GM12878 (cell line): ENCODE measurements around the gene USP5. TPM values are rescaled to one million over a fixed set of nuclear protein-coding genes. Genes with fewer than 3 reads are reported as not detected.

ENCODE experiments used
- ATAC-seq: fragments of 200-7000 bp; cut with Tn5 transposase; 3 replicates; pipeline ENCODE4 v1.9.1; 2020; ENCODE audit warnings: mild to moderate bottlenecking, moderate library complexity
- BruUV-seq: library from RNA; stranded (reverse); fragments of 400-500 nt; replicated peaks from 2 replicates; lab custom pipeline; 2021; lab: Mats Ljungman, UMichigan
- CTCF ChIA-PET: fragments of 300-600 bp; sonication (Branson Sonifier 250); formaldehyde crosslinking; extraction: SDS; loops from one replicate; lab custom pipeline; 2021; ENCODE audit warnings: inconsistent platforms; lab: Yijun Ruan, JAX
- POLR2A ChIA-PET: fragments of 350-600 bp; formaldehyde crosslinking; extraction: SDS; loops from one replicate; lab custom pipeline; 2021; ENCODE audit warnings: inconsistent platforms; lab: Charles Lee
- RAD21 ChIA-PET: fragments of 300-600 bp; sonication (Branson Sonifier 250); formaldehyde crosslinking; loops from one replicate; lab custom pipeline; 2023; ENCODE audit warnings: antibody characterized with exemption; ENCODE audit not compliant: unreplicated experiment; lab: Charles Lee
- SMC1A ChIA-PET: fragments of 300-600 bp; sonication (Branson Sonifier 250); formaldehyde crosslinking; loops from one replicate; lab custom pipeline; 2023; ENCODE audit not compliant: unreplicated experiment, uncharacterized antibody; lab: Charles Lee
- DNase-seq: peaks from one replicate; pipeline ENCODE4 v3.0.0-alpha.2; 2011; ENCODE audit warnings: low read depth, low spot score
- FAIRE-seq: peaks from 3 replicates; lab custom pipeline; 2011; peaks lifted over from hg19 to GRCh38; lab: Jason Lieb, UNC
- H2AFZ ChIP-seq: 2 replicates; pipeline ENCODE4 v1.6.0; 2011; ENCODE audit warnings: low read depth, low read length, control low read depth; ENCODE audit not compliant: control insufficient read depth
- H3K27ac ChIP-seq: 2 replicates; pipeline ENCODE4 v1.5.1; 2011; ENCODE audit warnings: control low read depth; ENCODE audit not compliant: control insufficient read depth, insufficient read depth
- H3K27me3 ChIP-seq, 2 experiments: replicated peaks in 1 of 2; 2 replicates each; pipeline versions ENCODE4 v1.6.0 to v1.6.1; 2011; ENCODE audit warnings: low read length in 1 of 2; ENCODE audit not compliant: control insufficient read depth in 2 of 2, insufficient read depth in 2 of 2
- H3K36me3 ChIP-seq, 2 experiments: 2 replicates each; pipeline ENCODE4 v1.5.1; 2011; ENCODE audit warnings: low read length in 1 of 2; ENCODE audit not compliant: control insufficient read depth in 2 of 2, insufficient read depth in 2 of 2
- H3K4me1 ChIP-seq: 2 replicates; pipeline ENCODE4 v1.6.1; 2011; ENCODE audit warnings: mild to moderate bottlenecking, low read length, moderate library complexity, mixed read lengths; ENCODE audit not compliant: control insufficient read depth, insufficient read depth
- H3K4me2 ChIP-seq: 2 replicates; pipeline ENCODE4 v1.6.0; 2011; ENCODE audit warnings: control low read depth; ENCODE audit not compliant: control insufficient read depth, insufficient read depth
- H3K4me3 ChIP-seq: fragments of 200-600 bp; sonication (generic); 2 replicates; pipeline ENCODE4 v1.5.1; 2016
- H3K79me2 ChIP-seq: 2 replicates; pipeline ENCODE4 v1.6.0; 2011; ENCODE audit warnings: low read length; ENCODE audit not compliant: control insufficient read depth, insufficient read depth
- H3K9ac ChIP-seq: 2 replicates; pipeline ENCODE4 v1.8.0; 2011; ENCODE audit warnings: low read length, control low read depth, mixed read lengths; ENCODE audit not compliant: control insufficient read depth, insufficient read depth
- H3K9me3 ChIP-seq: replicated peaks from 3 replicates; pipeline ENCODE4 v1.5.1; 2011; ENCODE audit warnings: mild to moderate bottlenecking, low read length; ENCODE audit not compliant: control insufficient read depth, insufficient read depth
- H4K20me1 ChIP-seq: 2 replicates; pipeline ENCODE4 v1.6.0; 2011; ENCODE audit not compliant: control insufficient read depth, insufficient read depth
- CHD2 ChIP-seq: IDR thresholded peaks from 2 replicates; pipeline ENCODE4 v1.6.1; 2011; ENCODE audit warnings: low read depth, low read length, improper control_type of control experiment, borderline replicate concordance
- E2F8 ChIP-seq: fragments of 450-650 bp; IDR thresholded peaks from 2 replicates; pipeline ENCODE4 v1.6.1; 2018; ENCODE audit warnings: mild to moderate bottlenecking, low read depth, moderate library complexity; ENCODE audit not compliant: partially characterized antibody
- ETV6 ChIP-seq, 2 experiments: fragments of 450-650 bp in 1 of 2; IDR thresholded peaks in 1 of 2; conservative IDR thresholded peaks in 1 of 2; 2 replicates each; pipeline ENCODE4 v1.6.1; 2014; ENCODE audit warnings: antibody characterized with exemption in 1 of 2, borderline replicate concordance in 1 of 2, low read depth in 1 of 2, mild to moderate bottlenecking in 1 of 2, moderate library complexity in 1 of 2
- IRF4 ChIP-seq: IDR thresholded peaks from 2 replicates; pipeline ENCODE4 v1.6.1; 2011; ENCODE audit warnings: low read depth, low read length
- KAT2A ChIP-seq: conservative IDR thresholded peaks from 2 replicates; pipeline ENCODE4 v1.6.1; 2011; ENCODE audit warnings: low read depth, low read length; ENCODE audit not compliant: control insufficient read depth
- NFXL1 ChIP-seq: fragments of 450-650 bp; IDR thresholded peaks from 2 replicates; pipeline ENCODE4 v1.6.1; 2017; ENCODE audit warnings: antibody characterized with exemption, mild to moderate bottlenecking, borderline replicate concordance
- WGBS: methylation state at CpG from one replicate; pipeline ENCODE4 v1.1.6; 2016; ENCODE audit warnings: low lambda C conversion rate; ENCODE audit not compliant: insufficient replicate concordance, insufficient coverage; ENCODE audit errors: missing lambda C conversion rate; 5-methylcytosine and 5-hydroxymethylcytosine counted together
- in situ Hi-C: fragments of 300-500 bp; cut with MboI; formaldehyde crosslinking; loops from 9 replicates; pipeline ENCODE4 v1.14.3; 2018; ENCODE audit warnings: mixed read lengths
- intact Hi-C: fragments of 100-400 bp; cut with micrococcal nuclease; formaldehyde crosslinking; loops from one replicate; pipeline ENCODE4 v1.14.2; 2022; ENCODE audit not compliant: unreplicated experiment
- polyA plus RNA-seq, 11 experiments: library from polyadenylated mRNA; depleted of rRNA in 4 of 11; unstranded in 6 of 11; stranded (reverse) in 5 of 11; fragments of >200 nt; fragmentation: Nextera tagmentation in 4 of 11; fragmentation: Illumina TruSeq in 1 of 11; extraction: Ambion mirVana in 4 of 11; extraction: Trizol in 1 of 11; gene quantifications; 1 replicate in 1 of 11; 2 replicates in 10 of 11; pipeline versions ENCODE4 v1.2.1 to v1.2.3, GENCODE V29; 2011 to 2016; ENCODE audit warnings: inconsistent platforms in 2 of 11, missing spikeins in 2 of 11, low read depth in 1 of 11
- total RNA-seq, 4 experiments: library from RNA; depleted of rRNA in 3 of 4; stranded (reverse); fragments of >200 nt in 3 of 4; fragmentation: Illumina TruSeq in 1 of 4; extraction: Trizol in 1 of 4; gene quantifications; 2 replicates each; pipeline versions ENCODE4 v1.2.1 to v1.2.3, GENCODE V29; 2013 to 2021
- TF ChIP-seq, protein P1 (sequence below): fragments of 450-650 bp; IDR thresholded peaks from 2 replicates; pipeline ENCODE4 v1.6.1; 2014; ENCODE audit warnings: mild to moderate bottlenecking
- TF ChIP-seq, protein P2 (sequence below): IDR thresholded peaks from 2 replicates; pipeline ENCODE4 v1.6.1; 2012; ENCODE audit warnings: improper control_type of control experiment, low read depth, low read length; ENCODE audit not compliant: insufficient replicate concordance

The USP5 gene
- total and polyA plus RNA-seq, 10 of the 15 experiments (the other 5 are each of a cell fraction or from before 2014, with no cell fraction given), result 2.5 to 124 (median 74.6) TPM

- no peaks in the 10 kb centered on the region for H3K36me3 ChIP-seq
- no peak overlapping the region for H3K9ac ChIP-seq
- H3K9me3 ChIP-seq, result no peaks in the 10 kb centered on the region
- ATAC-seq, result peak; percentile 26; the same call in 2 of the 3 replicates
- SMC1A ChIA-PET, result interaction anchor here (1.5 to 2.0 kb wide), 2 partner anchors 7 to 39 kb away, joined by 6 read pairs; no protein-coding TSS in a partner anchor
- POLR2A ChIA-PET, result interaction anchor here (0.6 to 0.9 kb wide), 2 partner anchors 10 to 11 kb away, joined by 3 to 4 read pairs; no protein-coding TSS in a partner anchor
- no peaks in the 10 kb centered on the region for H3K79me2 ChIP-seq
- H3K27me3 ChIP-seq, result peaks cover 5 to 17% of the 10 kb centered on the region in 2 experiments
- no peak overlapping the region for H3K4me3 ChIP-seq
- no peak overlapping the region for H2AFZ ChIP-seq
- 34% methylated on average over 12 of the region's 13 CpGs for WGBS
- RAD21 ChIA-PET, result no interaction called here
- H3K4me2 ChIP-seq, result no peak overlapping the region
- CTCF ChIA-PET, result interaction anchor here (1.0 to 1.3 kb wide), 4 partner anchors 11 to 66 kb away, joined by 3 to 5 read pairs (median 4); partner anchors contain the start of gene MLF2
- no peaks in the 10 kb centered on the region for H4K20me1 ChIP-seq
- BruUV-seq, result no TSS peak
- DNase-seq, result no peak
- in situ Hi-C loops (no loop called here), intact Hi-C loops (no loop called here)
- no peak overlapping the region for H3K27ac ChIP-seq
- FAIRE-seq, result no peak
- no peaks in the 10 kb centered on the region; the same call in 1 of the 2 replicates for H3K4me1 ChIP-seq
- TF ChIP-seq E2F8 (no peak), NFXL1 (no peak), ETV6 (conservative IDR thresholded peaks at IDR 0.05 in 1 of 2, IDR thresholded peaks at IDR 0.05 in 1 of 2; ENCODE audit: borderline replicate concordance in 1 of 2, low read depth in 1 of 2) (no peak), KAT2A (no peak), IRF4 (no peak), CHD2 (no peak)
- TF ChIP-seq, protein P1, sequence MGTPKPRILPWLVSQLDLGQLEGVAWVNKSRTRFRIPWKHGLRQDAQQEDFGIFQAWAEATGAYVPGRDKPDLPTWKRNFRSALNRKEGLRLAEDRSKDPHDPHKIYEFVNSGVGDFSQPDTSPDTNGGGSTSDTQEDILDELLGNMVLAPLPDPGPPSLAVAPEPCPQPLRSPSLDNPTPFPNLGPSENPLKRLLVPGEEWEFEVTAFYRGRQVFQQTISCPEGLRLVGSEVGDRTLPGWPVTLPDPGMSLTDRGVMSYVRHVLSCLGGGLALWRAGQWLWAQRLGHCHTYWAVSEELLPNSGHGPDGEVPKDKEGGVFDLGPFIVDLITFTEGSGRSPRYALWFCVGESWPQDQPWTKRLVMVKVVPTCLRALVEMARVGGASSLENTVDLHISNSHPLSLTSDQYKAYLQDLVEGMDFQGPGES, result no peak
- TF ChIP-seq, protein P2, sequence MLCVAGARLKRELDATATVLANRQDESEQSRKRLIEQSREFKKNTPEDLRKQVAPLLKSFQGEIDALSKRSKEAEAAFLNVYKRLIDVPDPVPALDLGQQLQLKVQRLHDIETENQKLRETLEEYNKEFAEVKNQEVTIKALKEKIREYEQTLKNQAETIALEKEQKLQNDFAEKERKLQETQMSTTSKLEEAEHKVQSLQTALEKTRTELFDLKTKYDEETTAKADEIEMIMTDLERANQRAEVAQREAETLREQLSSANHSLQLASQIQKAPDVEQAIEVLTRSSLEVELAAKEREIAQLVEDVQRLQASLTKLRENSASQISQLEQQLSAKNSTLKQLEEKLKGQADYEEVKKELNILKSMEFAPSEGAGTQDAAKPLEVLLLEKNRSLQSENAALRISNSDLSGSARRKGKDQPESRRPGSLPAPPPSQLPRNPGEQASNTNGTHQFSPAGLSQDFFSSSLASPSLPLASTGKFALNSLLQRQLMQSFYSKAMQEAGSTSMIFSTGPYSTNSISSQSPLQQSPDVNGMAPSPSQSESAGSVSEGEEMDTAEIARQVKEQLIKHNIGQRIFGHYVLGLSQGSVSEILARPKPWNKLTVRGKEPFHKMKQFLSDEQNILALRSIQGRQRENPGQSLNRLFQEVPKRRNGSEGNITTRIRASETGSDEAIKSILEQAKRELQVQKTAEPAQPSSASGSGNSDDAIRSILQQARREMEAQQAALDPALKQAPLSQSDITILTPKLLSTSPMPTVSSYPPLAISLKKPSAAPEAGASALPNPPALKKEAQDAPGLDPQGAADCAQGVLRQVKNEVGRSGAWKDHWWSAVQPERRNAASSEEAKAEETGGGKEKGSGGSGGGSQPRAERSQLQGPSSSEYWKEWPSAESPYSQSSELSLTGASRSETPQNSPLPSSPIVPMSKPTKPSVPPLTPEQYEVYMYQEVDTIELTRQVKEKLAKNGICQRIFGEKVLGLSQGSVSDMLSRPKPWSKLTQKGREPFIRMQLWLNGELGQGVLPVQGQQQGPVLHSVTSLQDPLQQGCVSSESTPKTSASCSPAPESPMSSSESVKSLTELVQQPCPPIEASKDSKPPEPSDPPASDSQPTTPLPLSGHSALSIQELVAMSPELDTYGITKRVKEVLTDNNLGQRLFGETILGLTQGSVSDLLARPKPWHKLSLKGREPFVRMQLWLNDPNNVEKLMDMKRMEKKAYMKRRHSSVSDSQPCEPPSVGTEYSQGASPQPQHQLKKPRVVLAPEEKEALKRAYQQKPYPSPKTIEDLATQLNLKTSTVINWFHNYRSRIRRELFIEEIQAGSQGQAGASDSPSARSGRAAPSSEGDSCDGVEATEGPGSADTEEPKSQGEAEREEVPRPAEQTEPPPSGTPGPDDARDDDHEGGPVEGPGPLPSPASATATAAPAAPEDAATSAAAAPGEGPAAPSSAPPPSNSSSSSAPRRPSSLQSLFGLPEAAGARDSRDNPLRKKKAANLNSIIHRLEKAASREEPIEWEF, result no peak
These were observed 32.6 kb upstream of the USP5 start for GRCh38 chr12:6819106-6820030.
